ENCODE data around the gene ZSWIM5. TPM values are rescaled to one million over a fixed set of nuclear protein-coding genes. Genes with fewer than 3 reads are reported as not detected.

ZSWIM5 gene
- total RNA-seq, 1 experiment from 2014 or later: 2.2 TPM

GRCh38 chr1:45206808-45207623 lies 611 bp upstream of the ZSWIM5 start (continued):
- TF ChIP-seq ZBTB43 (CRISPR knock-in tag; IDR thresholded peaks at IDR 0.05) (no peak), TEAD4 (CRISPR knock-in tag; IDR thresholded peaks at IDR 0.05) (no peak), USF2 (CRISPR knock-in tag; IDR thresholded peaks at IDR 0.05) (no peak)

- ATAC-seq (peak; percentile 53), DNase-seq (ENCODE audit: low spot score) (peak; percentile 67)
- Mint-ChIP-seq H3K4me1 (peaks cover 31% of the 10 kb centered on the region), H3K9me3 (no peaks in the 10 kb centered on the region), H3K4me3 (peak overlapping the region; percentile 81), H3K27ac (no peak overlapping the region), H3K36me3 (no peaks in the 10 kb centered on the region), H3K27me3 (ENCODE audit: low read depth) (peaks cover 50% of the 10 kb centered on the region)
- ChIA-PET POLR2A (interaction anchor here (0.5 to 1.0 kb wide), 4 partner anchors 135 to 486 kb away, joined by 3 to 5 read pairs (median 4); partner anchors contain the start of genes EIF2B3, MUTYH and TOE1), CTCF (interaction anchor here (0.7 to 1.5 kb wide), 3 partner anchors 98 to 674 kb away, joined by 3 to 5 read pairs (median 3); no protein-coding TSS in a partner anchor)
- TF ChIP-seq FOXP4 (CRISPR knock-in tag; IDR thresholded peaks at IDR 0.05) (0 out of 2 replicates have a peak, but pooled peaks have one; percentile 24), ZNF425 (CRISPR knock-in tag; conservative IDR thresholded peaks at IDR 0.05) (no peak)
Measured at GRCh38 chr1:45205011-45205909, 1.1 kb downstream of the ZSWIM5 start.

GRCh38 chr1:45200906-45201500 lies 5.4 kb downstream of the ZSWIM5 start:
- peaks cover 23% of the 10 kb centered on the region for H3K4me1 Mint-ChIP-seq
- no peaks in the 10 kb centered on the region for H3K36me3 Mint-ChIP-seq
- H3K4me3 Mint-ChIP-seq: no peak overlapping the region
- H3K9me3 Mint-ChIP-seq: peaks cover 22% of the 10 kb centered on the region
- H3K27me3 Mint-ChIP-seq (ENCODE audit: low read depth): peaks cover 21% of the 10 kb centered on the region
- DNase-seq (ENCODE audit: low spot score): no peak
- ChIA-PET POLR2A (no interaction called here), CTCF (interaction anchor here (0.6 kb wide), 1 partner anchor 183 kb away, joined by 3 read pairs; no protein-coding TSS in a partner anchor)
- H3K27ac Mint-ChIP-seq: no peak overlapping the region
- ATAC-seq: no peak
- TF ChIP-seq USF2 (CRISPR knock-in tag; IDR thresholded peaks at IDR 0.05) (no peak), CREB1 (CRISPR knock-in tag; IDR thresholded peaks at IDR 0.05) (no peak), ZNF512 (CRISPR knock-in tag; IDR thresholded peaks at IDR 0.05; ENCODE audit: borderline replicate concordance) (no peak), RORB (CRISPR knock-in tag; IDR thresholded peaks at IDR 0.05) (no peak), ZNF423 (CRISPR knock-in tag; IDR thresholded peaks at IDR 0.05) (no peak), NR2C2 (CRISPR knock-in tag; IDR thresholded peaks at IDR 0.05) (no peak), OVOL2 (CRISPR knock-in tag; IDR thresholded peaks at IDR 0.05; ENCODE audit: borderline replicate concordance) (no peak), ZNF232 (CRISPR knock-in tag; IDR thresholded peaks at IDR 0.05) (no peak), KAT7 (CRISPR knock-in tag; IDR thresholded peaks at IDR 0.05; ENCODE audit: borderline replicate concordance) (no peak), PRDM15 (CRISPR knock-in tag; IDR thresholded peaks at IDR 0.05) (no peak)

Data from WTC11 (cell line).